SK-N-SH treated with all-trans-retinoic acid at 6 μM for 48 hours (cell line): ENCODE measurements around the gene RCBTB1.

Source experiments
- ATAC-seq: fragments of 200-7000 bp; cut with Tn5 transposase; 3 replicates; pipeline ENCODE4 v1.9.1; 2020; ENCODE audit warnings: mild to moderate bottlenecking, moderate library complexity
- ARNTL ChIP-seq: fragments of 450-650 bp; formaldehyde crosslinking; IDR thresholded peaks from 2 replicates; pipeline ENCODE4 v1.5.0; 2020; ENCODE audit warnings: low read depth, mild to moderate bottlenecking, moderate library complexity, borderline replicate concordance
- BACH2 ChIP-seq: fragments of 250-450 bp; sonication (Bioruptor Pico); IDR thresholded peaks from 2 replicates; pipeline ENCODE4 v1.9.0; 2021; ENCODE audit warnings: mild to moderate bottlenecking, borderline replicate concordance
- CSDC2 ChIP-seq: fragments of 250-450 bp; sonication (Bioruptor Pico); IDR thresholded peaks from 2 replicates; pipeline ENCODE4 v1.5.0; 2020; ENCODE audit warnings: mild to moderate bottlenecking, moderate library complexity
- ESRRG ChIP-seq: fragments of 250-450 bp; sonication (Bioruptor Pico); IDR thresholded peaks from 2 replicates; pipeline ENCODE4 v1.6.1; 2021; ENCODE audit warnings: mild to moderate bottlenecking
- GLIS3 ChIP-seq: fragments of 250-450 bp; sonication (Bioruptor Pico); IDR thresholded peaks from 2 replicates; pipeline ENCODE4 v1.5.0; 2020; ENCODE audit warnings: mild to moderate bottlenecking, moderate library complexity
- ISL1 ChIP-seq: fragments of 250-450 bp; sonication (Bioruptor Pico); IDR thresholded peaks from 2 replicates; pipeline ENCODE4 v2.1.2; 2022; ENCODE audit warnings: mild to moderate bottlenecking, moderate library complexity
- PATZ1 ChIP-seq: fragments of 250-450 bp; sonication (Bioruptor Pico); IDR thresholded peaks from 2 replicates; pipeline ENCODE4 v1.8.0; 2020; ENCODE audit warnings: mild to moderate bottlenecking, moderate library complexity, borderline replicate concordance
- POU6F1 ChIP-seq: fragments of 250-450 bp; sonication (Bioruptor Pico); IDR thresholded peaks from 2 replicates; pipeline ENCODE4 v1.8.0; 2021; ENCODE audit warnings: low read depth, mild to moderate bottlenecking, moderate library complexity, borderline replicate concordance
- PPARA ChIP-seq: fragments of 250-450 bp; sonication (Bioruptor Pico); IDR thresholded peaks from 2 replicates; pipeline ENCODE4 v1.5.0; 2020; ENCODE audit warnings: mild to moderate bottlenecking, borderline replicate concordance
- RARB ChIP-seq: fragments of 250-450 bp; sonication (Bioruptor Pico); IDR thresholded peaks from 2 replicates; pipeline ENCODE4 v1.8.0; 2021; ENCODE audit warnings: mild to moderate bottlenecking, moderate library complexity
- SNAI2 ChIP-seq: fragments of 250-450 bp; sonication (Bioruptor Pico); IDR thresholded peaks from 2 replicates; pipeline ENCODE4 v1.5.0; 2020; ENCODE audit warnings: mild to moderate bottlenecking, moderate library complexity
- TCF4 ChIP-seq: fragments of 250-450 bp; sonication (Bioruptor Pico); IDR thresholded peaks from 2 replicates; pipeline ENCODE4 v1.8.0; 2021; ENCODE audit warnings: mild to moderate bottlenecking, moderate library complexity, borderline replicate concordance
- TOX ChIP-seq: fragments of 250-450 bp; sonication (Bioruptor Pico); IDR thresholded peaks from 2 replicates; pipeline ENCODE4 v1.8.0; 2021; ENCODE audit warnings: mild to moderate bottlenecking, moderate library complexity, borderline replicate concordance
- TSHZ2 ChIP-seq: fragments of 250-450 bp; sonication (Bioruptor Pico); IDR thresholded peaks from 2 replicates; pipeline ENCODE4 v1.5.0; 2020; ENCODE audit warnings: mild to moderate bottlenecking, moderate library complexity
- ZC3H10 ChIP-seq: fragments of 250-450 bp; sonication (Bioruptor Pico); IDR thresholded peaks from 2 replicates; pipeline ENCODE4 v1.5.1; 2021; ENCODE audit warnings: mild to moderate bottlenecking, moderate library complexity
- ZFP3 ChIP-seq: fragments of 250-450 bp; sonication (Bioruptor Pico); IDR thresholded peaks from 2 replicates; pipeline ENCODE4 v1.5.0; 2020; ENCODE audit warnings: mild to moderate bottlenecking, moderate library complexity
- ZFP30 ChIP-seq: fragments of 450-650 bp; formaldehyde crosslinking; IDR thresholded peaks from 2 replicates; pipeline ENCODE4 v1.5.0; 2022; ENCODE audit warnings: mild to moderate bottlenecking, moderate library complexity
- ZNF565 ChIP-seq: fragments of 450-650 bp; formaldehyde crosslinking; conservative IDR thresholded peaks from 2 replicates; pipeline ENCODE4 v1.5.0; 2020; ENCODE audit warnings: low read depth, mild to moderate bottlenecking, moderate library complexity
- ZNF70 ChIP-seq: fragments of 450-650 bp; formaldehyde crosslinking; IDR thresholded peaks from 2 replicates; pipeline ENCODE4 v1.5.0; 2020; ENCODE audit warnings: mild to moderate bottlenecking, moderate library complexity
- ZNF8 ChIP-seq: fragments of 450-650 bp; formaldehyde crosslinking; IDR thresholded peaks from 2 replicates; pipeline ENCODE4 v1.5.0; 2020; ENCODE audit warnings: mild to moderate bottlenecking, moderate library complexity
- TF ChIP-seq, protein P1 (sequence below): fragments of 250-450 bp; sonication (Bioruptor Pico); IDR thresholded peaks from 2 replicates; pipeline ENCODE4 v1.5.1; 2020; ENCODE audit warnings: low read depth, mild to moderate bottlenecking, moderate library complexity
- TF ChIP-seq, protein P2 (sequence below): fragments of 250-450 bp; sonication (Bioruptor Pico); IDR thresholded peaks from 2 replicates; pipeline ENCODE4 v1.5.1; 2021; ENCODE audit warnings: mild to moderate bottlenecking, moderate library complexity

The RCBTB1 gene

GRCh38 chr13:49533011-49533410 lies 52.3 kb downstream of the RCBTB1 start:
- TF ChIP-seq ZNF565 (CRISPR knock-in tag) (no peak), TCF4 (no peak), CSDC2 (CRISPR knock-in tag) (no peak), PPARA (CRISPR knock-in tag) (no peak), ZFP30 (CRISPR knock-in tag) (no peak), ARNTL (CRISPR knock-in tag) (no peak)
- no peak for ATAC-seq

- no peak for ATAC-seq
- TF ChIP-seq, protein P1, sequence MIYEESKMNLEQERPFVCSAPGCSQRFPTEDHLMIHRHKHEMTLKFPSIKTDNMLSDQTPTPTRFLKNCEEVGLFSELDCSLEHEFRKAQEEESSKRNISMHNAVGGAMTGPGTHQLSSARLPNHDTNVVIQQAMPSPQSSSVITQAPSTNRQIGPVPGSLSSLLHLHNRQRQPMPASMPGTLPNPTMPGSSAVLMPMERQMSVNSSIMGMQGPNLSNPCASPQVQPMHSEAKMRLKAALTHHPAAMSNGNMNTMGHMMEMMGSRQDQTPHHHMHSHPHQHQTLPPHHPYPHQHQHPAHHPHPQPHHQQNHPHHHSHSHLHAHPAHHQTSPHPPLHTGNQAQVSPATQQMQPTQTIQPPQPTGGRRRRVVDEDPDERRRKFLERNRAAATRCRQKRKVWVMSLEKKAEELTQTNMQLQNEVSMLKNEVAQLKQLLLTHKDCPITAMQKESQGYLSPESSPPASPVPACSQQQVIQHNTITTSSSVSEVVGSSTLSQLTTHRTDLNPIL (CRISPR knock-in tag): no peak
- TF ChIP-seq, protein P2, sequence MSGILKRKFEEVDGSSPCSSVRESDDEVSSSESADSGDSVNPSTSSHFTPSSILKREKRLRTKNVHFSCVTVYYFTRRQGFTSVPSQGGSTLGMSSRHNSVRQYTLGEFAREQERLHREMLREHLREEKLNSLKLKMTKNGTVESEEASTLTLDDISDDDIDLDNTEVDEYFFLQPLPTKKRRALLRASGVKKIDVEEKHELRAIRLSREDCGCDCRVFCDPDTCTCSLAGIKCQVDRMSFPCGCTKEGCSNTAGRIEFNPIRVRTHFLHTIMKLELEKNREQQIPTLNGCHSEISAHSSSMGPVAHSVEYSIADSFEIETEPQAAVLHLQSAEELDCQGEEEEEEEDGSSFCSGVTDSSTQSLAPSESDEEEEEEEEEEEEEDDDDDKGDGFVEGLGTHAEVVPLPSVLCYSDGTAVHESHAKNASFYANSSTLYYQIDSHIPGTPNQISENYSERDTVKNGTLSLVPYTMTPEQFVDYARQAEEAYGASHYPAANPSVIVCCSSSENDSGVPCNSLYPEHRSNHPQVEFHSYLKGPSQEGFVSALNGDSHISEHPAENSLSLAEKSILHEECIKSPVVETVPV (CRISPR knock-in tag): no peak
- TF ChIP-seq BACH2 (no peak), ZNF70 (CRISPR knock-in tag) (no peak), PPARA (CRISPR knock-in tag) (no peak), ZFP30 (CRISPR knock-in tag) (no peak), SNAI2 (CRISPR knock-in tag) (no peak), ZFP3 (no peak), ZNF8 (CRISPR knock-in tag) (no peak), PATZ1 (no peak), GLIS3 (no peak), ARNTL (CRISPR knock-in tag) (no peak), RARB (no peak), ZNF565 (CRISPR knock-in tag) (no peak), ZC3H10 (CRISPR knock-in tag) (no peak), TSHZ2 (CRISPR knock-in tag) (no peak), ESRRG (CRISPR knock-in tag) (no peak), ISL1 (CRISPR knock-in tag) (no peak), CSDC2 (CRISPR knock-in tag) (no peak)
These were observed 52.8 kb downstream of the RCBTB1 start for GRCh38 chr13:49532593-49532992.

GRCh38 chr13:49530457-49530856 lies 54.9 kb downstream of the RCBTB1 start:
- ATAC-seq: no peak
- no peak for TF ChIP-seq ZNF8 (CRISPR knock-in tag)
- no peak for TF ChIP-seq ZFP30 (CRISPR knock-in tag)
- TF ChIP-seq TCF4: no peak
- no peak for TF ChIP-seq POU6F1 (CRISPR knock-in tag)
- no peak for TF ChIP-seq ZNF565 (CRISPR knock-in tag)
- TF ChIP-seq, protein P1 (CRISPR knock-in tag): no peak
- no peak for TF ChIP-seq TOX (CRISPR knock-in tag)
- no peak for TF ChIP-seq SNAI2 (CRISPR knock-in tag)
- TF ChIP-seq PATZ1: no peak
- TF ChIP-seq GLIS3: no peak
- no peak for TF ChIP-seq ZC3H10 (CRISPR knock-in tag)
- no peak for TF ChIP-seq ZFP3
- no peak for TF ChIP-seq CSDC2 (CRISPR knock-in tag)
- TF ChIP-seq ZNF70 (CRISPR knock-in tag): no peak
- no peak for TF ChIP-seq RARB
- no peak for TF ChIP-seq BACH2
- no peak for TF ChIP-seq ISL1 (CRISPR knock-in tag)
